NAMALWA (cell line): Measurements from ENCODE around the gene STEAP1B.
"Not testable (repeated sequence)": the region's sequence is repeated elsewhere in the genome, so short reads cannot be mapped to it uniquely, and the experiment has no call there.

Experiments
- DNase-seq: peaks from one replicate; pipeline ENCODE4 v3.0.0-alpha.2; 2015; ENCODE audit warnings: low spot score

Gene STEAP1B

DNA sequence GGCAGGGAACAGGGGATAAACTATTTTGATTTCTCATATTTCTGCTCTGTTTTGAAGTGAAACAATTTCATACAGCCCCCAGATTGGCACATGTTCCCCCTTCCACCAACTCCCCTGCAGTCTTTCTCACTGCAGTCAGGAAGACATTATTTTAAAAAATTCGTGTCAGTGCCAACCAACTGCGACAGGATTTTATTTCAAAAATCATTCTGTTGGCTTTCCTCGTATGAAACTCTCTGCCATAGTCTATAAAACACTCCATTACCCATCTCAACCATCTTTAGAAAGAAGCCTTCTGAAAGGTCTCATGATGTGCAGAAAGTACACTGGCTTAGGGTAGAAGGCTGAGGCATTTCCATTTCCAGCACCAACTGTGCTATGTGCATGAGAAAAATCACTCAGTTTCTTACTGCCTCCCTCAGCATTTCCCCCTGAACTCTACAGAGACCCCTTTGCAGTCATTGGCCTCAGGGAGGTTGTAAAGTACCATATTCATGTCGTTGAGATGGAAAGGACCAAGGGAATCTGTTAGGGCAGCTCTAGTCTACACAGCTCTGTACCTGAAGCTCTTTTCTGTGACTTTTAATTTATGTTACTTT lies 46.9 kb downstream of the STEAP1B start:
- peak; percentile 37 for DNase-seq

DNA sequence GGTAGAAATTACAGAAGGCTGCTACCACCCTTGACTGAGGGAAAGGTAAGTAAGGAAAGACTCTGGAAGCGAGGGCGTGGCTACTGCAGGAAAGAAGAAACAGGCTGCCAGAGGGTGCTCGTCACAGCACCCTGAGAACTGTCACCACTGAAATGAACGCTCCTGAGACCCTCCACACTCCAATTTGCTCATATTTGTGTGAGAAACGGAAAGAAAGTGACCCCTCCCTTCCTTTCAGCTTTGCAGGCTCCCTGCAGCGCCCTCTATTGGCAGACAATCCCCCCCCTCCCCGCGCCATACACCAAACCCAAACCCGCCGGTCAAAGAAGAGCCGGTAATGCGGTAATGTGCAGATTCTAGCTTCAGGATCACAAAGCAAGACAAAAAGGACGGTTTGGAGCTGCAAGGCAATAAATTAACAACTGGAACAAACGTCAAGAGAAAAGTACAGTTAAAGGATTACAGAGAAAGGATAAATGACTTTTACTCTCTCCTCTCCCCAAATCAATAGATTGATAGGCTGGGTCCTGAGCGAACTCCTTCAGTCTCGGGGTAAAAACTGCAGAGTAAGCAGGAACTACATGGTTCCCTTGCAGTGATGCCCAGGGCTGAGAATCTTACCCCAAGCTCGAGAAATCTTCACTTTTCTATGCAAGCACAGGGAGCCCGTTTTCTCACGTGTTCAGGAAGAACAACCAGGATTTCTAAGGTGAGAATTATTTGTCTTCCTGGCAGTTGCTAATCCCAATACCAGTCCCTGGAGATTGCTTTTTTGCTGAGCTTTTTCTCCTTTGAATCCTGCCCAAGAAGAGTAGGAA lies 47.6 kb downstream of the STEAP1B start:
- peak; percentile 92 for DNase-seq

DNA sequence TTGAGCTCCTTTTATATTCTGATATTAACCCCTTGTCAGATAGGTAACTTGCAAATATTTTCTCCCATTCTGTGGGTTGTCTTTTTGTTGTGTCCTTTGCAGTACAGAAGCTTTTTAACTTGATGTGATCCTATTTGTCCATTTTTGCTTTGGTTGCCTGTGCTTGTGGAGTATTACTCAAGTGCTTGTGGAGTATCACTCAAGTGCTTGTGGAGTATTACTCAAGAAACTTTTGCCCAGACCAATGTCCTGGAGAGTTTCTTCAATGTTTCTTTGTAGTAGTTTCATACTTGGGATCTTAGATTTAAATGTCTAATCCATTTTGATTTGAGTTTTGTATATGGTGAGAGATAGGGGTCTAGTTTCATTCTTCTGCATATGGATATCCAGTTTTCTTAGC lies 50.0 kb downstream of the STEAP1B start:
- DNase-seq = not testable (repeated sequence)

DNA sequence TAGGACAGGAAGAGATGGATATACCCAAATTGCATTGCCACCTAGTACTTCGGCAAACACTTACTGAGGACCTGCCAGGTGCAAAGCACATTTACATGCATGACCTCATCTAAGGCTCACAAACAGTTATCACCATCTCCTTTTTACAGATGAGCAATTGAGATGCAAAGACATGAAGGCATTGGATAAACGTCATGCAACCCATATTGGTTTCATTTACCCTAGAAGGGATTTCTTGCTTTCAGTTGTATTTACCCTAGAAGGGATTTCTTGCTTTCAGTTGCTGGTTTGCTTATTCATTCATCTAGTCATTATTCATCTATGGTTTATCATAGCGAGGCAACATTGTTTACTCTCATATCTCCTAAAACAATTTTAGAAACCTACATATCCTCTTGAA lies 52.2 kb downstream of the STEAP1B start:
- DNase-seq = peak; percentile 94

DNA sequence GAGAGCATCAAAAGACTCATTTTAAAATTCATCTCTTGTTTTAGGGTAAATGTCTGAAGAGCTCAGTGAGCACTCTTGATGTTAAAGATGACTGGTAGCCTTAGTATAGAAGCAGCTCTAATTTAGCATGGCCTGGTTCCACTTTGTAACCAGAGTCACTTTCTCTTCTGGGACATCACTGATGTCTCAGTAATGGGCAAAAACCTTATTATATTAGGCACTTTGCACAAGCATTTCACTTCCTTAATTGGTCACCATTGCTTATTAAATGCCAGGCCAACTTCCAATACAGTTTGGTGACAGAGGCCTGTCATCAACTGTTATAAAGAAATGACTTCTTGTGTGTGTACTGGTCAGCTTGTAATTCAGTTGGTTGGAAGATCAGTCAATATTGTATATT lies 53.0 kb downstream of the STEAP1B start:
- peak; percentile 76 for DNase-seq

DNA sequence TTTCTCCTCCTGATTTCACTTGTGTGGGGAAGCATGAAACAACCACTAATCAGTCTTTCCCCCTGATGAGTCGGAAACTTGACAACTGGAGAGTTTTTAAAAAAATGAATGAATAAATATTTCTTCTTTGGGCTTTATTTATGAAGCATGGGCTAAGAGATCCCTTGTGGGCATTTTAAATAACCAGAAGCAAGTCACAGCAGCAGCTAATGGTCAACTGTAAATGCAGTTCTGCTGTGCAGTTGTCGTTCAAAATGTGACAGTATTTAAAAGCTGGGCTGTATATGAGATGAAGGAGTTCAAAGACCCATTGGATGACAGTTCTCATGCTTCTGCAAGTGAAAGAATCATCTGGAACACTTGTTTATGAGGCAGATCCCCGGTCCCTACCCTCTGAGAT lies 54.1 kb downstream of the STEAP1B start:
- DNase-seq = peak; percentile 67

DNA sequence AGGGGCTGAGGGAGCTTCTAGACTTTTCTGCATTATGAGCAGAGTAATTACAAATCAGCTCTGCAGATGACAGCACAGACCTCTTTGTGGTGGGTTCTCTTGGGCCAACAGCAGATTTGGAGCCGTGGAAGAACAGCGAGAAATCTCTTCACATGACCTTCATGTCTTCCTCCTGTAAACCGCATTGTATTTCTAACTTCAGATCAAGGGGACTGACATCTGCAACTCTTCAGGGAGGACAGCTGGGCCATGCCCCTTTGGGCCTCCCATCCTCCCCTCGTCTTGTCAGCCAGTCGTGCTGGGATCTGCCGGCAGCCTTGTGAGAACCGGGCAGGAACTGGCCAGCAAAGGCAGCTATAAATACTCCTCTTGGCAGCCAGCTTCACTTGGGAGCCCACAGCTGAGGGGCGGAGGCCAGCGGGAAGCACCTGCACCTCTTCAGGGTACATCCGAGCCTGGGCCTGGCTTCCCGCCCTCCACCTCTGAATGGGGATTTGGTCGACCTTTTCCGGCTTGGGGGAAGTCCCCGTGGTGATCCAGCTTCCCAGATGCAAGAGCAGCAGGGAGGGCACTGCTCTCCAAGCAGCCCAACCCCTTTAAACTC lies 54.7 kb downstream of the STEAP1B start:
- DNase-seq = peak; percentile 93

DNA sequence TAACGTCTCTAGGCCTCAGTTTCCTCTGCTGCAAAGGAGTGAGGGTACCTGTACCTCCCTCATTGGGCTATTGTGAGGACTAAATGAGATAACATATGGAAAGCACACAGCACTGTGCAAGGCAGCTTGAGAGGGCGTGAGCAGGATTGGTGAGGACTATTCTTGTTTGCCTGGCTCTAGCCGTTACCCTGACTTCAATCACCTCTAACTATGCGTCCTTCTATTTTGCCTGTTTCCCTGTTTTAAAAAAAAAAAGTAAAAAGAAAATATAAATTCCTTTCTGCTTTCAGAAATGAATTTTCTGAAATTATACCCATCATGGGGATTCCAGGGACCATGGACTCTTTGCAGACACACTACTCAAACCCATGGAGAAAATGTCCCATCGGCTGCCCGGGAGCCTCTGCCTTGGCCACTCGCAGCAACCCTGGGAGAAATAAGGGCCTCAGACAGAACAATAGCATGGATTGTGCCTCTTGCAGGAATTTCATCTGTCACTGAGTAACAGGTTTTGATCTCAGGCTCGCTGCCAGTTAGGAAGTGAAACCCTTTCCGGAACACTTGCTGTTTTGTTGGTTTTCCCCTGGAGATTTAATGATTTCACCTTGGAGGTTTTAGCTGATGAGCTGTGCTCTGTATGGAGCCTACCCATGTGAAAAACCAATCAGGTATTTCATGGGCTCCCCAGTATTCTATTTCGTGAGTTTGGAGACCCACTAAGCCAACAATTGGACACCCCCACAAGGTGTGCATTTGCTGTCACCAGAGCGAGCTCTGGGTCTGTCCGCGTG lies 55.6 kb downstream of the STEAP1B start:
- peak; percentile 82 for DNase-seq

DNA sequence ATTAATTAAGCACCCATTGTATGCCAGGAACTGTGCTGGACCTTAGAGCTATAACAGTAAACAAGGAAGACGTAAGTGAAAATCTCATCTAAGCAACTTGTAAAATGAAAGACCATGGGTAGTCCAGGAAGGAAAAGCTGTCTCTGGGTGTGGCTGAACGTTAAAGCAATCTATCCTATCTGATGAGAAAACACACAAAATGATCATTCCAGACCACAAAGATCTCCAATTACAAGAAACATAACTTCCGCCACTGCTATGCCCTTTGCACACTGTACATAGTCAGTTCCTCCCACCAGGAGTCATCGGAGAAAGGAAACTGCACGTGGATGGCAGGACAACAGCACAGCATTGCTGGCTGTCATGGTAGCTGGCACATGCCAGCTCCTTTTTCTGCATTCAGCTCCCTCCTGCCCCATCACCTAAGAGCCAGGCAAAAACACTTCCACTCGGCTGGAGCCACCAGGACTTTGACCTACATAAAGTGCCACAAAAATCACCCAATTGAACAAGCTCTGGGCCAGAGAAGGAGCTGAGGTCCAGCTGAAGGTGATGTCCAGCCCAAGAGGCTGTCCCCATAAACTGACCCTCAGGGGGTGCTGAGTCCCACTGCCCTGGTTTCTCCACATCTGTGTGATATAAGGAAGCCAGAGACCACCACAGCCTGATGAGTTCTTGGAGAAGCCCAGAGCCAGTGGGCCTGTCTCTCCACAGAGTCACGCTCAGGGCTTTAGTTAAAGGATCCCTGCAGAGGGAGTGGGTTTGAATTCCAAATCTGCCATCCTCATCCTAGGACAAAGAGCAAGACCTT lies 56.4 kb downstream of the STEAP1B start:
- DNase-seq = no peak

DNA sequence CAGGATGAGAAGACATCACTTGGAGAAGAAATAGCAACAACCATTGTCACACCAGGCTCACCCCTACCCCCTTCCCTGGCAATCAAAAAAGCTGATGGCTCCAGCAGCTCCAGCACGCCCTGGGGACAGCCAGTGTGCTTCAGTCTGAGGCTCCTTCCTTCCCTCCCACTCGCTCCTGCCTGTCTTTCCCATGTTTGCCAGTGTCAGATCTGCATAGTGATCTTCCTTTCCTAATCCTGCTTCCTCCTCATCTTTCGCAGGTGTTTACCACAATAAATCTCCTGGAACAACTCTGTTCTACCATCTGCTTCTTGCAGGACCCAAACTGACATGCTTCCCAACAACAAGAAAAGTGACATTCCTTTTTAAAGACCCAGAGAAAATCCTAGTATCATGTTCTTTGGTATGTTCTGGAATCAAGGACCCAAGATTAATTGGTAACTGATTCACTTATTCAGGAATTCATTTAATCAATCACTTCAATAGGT lies 57.1 kb downstream of the STEAP1B start:
- no peak for DNase-seq

DNA sequence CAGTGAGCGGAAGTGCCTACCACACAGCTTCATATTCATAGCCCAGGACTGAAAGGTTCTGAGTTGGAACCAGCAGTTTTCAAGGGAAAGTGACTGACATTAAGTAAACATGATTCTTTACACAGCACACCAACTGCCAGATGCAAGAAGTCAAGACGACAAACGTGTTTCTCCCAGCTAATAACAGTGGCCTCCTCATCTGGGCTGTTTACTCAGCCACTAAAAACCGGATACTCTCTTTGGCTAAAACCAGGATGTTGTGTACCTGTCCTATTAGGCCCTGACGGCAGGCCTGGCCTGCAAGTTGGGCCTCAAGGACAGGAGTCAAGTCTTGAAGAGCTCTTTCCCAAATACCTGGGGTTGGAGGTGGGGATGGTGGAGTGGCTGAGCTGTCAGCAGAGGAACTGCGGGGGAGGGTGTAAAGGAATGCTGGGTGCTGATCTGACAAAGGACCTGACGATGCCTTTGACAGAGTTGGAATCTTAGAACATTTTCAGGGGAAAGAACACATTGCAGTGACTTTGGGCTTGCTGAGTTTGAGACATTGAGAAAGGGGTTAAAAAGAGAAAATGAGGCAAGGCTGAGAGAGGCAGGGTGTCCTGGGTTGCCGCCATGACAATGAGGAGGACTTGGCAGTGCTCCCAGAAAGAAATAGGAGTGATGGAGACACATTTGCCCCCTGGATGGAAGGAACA lies 57.7 kb downstream of the STEAP1B start:
- no peak for DNase-seq

DNA sequence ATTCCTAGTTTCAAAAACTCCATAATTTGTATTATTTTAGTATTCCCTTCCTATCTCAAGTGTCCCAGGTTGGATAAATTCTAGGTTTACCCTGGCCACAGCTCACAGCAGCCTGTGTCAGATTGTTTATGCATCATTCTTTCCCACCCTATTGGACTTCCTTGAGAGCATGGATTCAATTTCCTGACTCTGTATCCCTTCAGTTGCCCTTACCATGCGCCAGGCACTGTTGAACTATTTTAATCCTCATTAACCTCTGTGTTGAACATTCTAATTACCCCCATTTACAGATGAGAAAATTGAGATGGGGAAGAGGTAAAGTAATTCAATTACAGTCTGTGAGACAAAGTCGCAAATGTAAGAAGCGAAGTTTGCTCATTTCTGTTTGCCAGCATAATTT lies 58.8 kb downstream of the STEAP1B start:
- no peak for DNase-seq

DNA sequence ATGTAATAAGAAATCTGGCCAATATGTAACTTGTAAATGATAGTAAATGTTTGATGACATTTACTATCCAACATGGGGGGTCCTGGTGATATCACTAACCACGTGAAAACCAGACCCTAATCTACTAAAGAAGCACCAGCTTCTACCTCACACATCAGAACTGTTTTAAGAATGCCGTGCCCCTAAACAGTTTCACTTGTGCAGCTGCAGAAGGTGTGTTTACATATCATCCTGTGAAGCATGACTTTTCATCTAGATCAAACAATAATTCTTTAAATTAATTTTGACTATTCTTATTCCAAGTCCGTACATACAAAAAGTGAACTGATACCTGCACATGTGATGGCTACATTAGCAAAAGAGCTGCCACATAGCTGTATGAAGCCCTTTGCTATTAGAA lies 61.0 kb downstream of the STEAP1B start:
- DNase-seq = peak; percentile 93

DNA sequence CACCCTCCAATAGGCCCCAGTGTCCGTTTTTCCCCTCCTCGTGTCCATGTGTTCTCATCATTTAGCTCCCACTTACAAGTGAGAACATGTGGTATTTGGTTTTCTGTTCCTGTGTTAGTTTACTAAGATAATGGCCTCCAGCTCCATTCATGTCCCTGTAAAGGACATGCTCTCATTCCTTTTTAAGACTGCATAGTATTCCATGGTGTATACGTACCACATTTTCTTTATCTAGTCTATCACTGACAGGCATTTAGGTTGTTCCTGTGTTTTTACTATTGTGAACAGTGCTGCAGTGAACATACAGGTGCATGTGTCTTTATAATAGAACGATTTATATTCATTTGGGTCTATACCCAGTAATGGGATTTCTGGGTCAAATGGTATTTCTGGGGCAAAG lies 63.4 kb downstream of the STEAP1B start:
- DNase-seq = not testable (repeated sequence)

DNA sequence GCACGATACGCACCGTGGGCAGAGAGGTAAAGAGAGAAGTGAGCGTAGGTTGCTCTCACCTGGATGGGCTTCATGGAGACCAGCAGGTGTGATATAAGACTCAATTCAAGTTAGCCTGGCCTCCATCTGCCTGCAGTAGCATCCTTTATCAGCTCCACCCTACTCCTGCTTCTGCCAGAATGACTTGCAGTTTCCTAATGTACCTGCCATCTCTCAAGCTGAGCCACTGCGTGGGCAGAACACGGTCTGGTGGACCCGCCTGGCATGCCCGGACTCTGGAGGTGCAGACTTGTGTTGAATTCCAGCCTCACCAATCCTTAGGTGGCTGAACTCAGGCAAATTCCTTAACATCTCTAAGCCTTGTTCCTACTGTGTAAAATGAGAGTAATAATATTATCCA lies 64.3 kb downstream of the STEAP1B start:
- no peak for DNase-seq

DNA sequence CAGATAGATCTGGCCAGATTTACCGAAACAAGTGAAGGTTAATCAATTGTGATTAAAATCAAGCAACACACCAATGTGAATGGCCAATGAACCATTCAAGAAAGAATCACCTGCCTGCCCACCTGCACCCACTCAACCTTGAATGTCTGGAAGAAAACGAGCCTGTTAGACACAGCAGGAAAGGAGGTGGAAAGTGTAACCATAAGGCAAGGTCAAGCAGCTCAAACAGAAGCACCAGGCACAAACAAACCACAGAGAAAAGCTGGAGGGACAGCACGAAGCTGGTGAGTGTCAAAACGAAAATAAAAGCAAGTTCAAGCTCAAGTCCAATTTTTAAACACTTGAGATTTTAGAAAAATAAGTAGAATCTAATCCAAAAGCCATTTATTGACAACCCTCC lies 64.9 kb downstream of the STEAP1B start:
- peak; percentile 52 for DNase-seq

DNA sequence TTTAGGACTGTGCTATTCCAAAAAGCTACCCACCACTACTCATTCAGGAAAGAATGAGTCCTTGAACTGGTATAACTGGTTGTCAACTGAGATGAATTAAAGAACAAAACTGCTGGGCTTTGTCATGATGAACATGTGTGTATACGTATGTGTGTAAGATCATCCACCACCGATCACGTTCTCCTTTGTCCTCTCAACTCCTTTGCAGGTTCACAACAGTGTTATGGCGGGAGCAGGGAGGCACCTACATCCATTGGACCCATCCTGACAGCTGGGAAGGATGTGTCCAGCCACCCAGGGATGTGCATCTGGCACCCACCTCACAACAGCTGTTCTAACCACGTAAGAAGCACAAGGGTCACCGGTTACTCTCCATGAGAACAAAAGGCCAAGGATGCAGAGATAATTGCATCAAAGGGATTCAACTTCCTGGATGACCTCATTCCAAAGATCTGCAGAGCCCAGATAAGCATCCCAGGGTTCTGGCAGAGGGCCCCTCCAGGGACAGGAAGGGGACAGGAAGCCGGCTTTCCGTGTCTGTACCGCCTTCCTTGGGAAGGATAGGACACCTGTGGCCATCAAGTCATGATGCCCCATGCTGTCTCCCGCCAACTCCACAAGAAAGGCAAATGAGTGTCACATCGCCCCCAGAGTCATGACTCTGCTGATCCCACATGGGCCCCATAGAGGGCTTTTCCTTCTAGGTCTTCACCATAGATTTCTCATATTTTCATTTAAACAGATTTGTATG lies 66.1 kb downstream of the STEAP1B start:
- no peak for DNase-seq

DNA sequence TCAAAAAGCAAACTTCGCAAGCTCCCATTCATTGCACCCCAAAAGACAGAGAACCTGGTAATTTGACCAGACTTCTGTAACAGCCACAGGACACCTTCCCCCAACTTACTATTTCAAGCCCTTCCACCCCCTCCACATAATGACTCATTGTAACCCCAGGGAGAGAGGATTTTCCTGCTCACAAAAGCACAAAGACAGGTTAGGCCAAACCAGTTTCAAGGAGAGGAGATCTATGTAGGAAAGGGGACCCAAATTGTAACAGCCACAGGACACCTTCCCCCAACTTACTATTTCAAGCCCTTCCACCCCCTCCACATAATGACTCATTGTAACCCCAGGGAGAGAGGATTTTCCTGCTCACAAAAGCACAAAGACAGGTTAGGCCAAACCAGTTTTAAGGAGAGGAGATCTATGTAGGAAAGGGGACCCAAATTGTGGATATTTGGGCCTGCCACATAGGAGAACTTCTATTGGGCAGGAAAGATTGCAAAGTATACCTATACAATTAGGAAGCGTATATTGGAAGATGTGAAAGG lies 66.8 kb downstream of the STEAP1B start:
- not testable (repeated sequence) for DNase-seq

DNA sequence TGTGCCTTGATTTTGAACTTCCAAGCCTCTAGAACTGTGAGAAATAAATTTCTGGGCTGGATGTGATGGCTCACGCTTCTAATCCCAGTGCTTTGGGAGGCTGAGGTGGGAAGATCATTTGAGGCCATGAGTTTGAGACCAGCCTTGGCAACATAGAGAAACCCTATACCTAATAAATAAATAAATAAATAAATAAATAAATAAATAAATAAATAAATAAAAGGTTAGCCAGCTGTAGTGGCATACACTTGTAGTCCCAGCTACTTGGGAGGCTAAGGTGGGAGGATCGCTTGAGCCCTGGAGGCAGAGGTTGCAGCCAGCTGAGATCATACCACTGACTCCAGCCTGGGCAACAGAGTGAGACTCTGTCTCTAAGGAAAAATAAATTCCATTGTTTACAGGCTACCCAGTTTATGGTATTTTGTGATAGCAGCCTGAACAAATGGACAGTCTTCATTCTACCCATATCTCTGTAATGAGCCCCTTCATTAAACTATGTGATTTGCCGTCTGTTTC lies 67.7 kb downstream of the STEAP1B start:
- no peak for DNase-seq

DNA sequence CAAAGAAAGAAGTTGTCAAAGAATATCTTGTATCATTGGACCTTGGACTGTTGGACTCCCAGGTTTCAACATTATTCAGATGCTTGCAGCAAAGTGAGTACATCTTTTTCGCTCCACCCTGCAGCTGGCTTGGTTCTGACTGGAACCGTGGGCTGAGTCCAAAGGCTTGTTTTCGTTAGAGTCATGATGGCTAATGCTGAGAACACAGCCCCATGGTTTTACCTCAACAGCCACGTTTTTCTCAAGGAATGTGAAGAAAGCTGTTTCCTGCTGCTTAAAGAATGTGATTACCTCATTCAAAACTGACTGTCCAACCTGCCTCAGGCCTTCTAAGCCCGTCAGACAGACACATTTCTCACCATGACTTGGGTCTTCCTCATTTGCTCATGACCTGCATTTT lies 69.5 kb downstream of the STEAP1B start:
- no peak for DNase-seq
